ENCODE measurements around the gene CLPTM1L.
"Not testable (repeated sequence)": the region's sequence is repeated elsewhere in the genome, so short reads cannot be mapped to it uniquely, and the experiment has no call there.

The CLPTM1L gene

DNA sequence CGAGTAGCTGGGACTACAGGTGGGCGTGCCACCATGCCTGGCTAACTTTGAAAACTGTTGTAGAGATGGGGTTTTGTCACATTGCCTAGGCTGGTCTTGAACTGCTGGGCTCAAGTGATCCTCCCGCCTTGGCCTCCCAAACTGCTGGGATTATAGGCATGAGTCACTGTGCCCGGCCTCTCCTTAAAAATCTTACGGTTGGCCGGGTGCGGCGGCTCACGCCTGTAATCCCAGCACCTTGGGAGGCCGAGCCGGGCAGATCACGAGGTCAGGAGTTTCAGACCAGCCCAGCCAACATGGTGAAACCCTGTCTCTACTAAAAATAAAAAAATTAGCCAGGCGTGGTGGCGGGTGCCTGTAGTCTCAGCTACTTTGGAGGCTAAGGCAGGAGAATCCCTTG is 2.2 kb downstream of the CLPTM1L start:
- not testable (repeated sequence) for DNase-seq (ENCODE audit: low read depth, low spot score)

DNA sequence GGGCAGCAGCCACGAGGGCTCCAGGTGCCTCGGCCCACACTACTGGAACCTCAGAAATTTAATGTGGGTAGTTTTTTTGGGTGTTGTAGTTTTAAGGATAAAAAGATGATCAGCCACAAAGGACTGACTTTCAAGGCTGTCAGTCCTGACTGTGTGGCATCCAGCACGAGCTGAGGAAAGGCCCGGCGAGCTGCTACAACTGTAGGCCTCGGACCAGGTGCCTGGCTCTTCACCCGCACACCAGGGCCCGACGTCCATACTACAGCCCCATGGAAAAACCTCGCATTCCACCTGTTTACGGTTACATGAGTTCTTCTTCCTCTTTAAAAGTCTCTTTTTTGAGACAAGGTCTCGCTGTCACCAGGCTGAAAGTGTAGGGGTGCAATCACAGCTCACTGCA is 2.6 kb downstream of the CLPTM1L start:
- no peak for DNase-seq (ENCODE audit: low read depth, low spot score)

DNA sequence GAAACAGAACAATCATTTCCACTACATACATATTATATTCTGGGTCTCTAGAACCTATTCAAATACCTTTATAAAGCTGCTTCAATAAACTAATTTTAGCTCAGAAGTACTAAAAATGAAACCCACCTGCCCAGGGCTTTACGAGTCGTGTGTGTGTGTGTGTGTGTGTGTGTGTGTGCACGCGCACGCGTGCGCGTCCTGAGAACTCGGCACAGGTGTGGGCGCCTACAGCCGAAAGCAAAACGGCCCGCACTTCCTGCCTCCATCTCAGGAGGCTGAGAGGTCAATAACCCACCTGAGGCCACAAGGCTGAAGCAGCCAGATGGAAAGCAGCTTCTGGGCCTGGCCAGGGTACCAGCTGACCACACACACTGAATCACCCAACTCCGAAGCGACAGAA is 3.0 kb downstream of the CLPTM1L start:
- DNase-seq (ENCODE audit: low read depth, low spot score) = no peak

DNA sequence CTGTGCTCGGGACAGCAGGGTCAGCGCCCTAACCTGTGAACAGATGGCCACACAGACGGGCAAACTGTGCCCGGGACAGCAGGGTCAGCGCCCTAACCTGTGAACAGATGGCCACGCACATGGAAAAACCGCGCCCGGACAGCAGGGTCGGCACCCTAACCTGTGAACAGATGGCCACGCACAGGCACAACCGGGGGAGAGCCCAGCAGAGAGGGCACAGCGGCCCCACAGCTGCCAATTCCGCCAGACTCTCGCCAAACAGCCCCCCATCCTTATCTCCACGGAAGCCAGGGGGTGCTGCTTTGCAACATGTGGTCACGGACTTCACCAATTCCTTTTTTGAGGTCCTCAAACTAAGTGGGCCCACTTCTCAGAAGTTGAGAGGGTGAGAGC is 5.1 kb downstream of the CLPTM1L start:
- DNase-seq (ENCODE audit: low read depth, low spot score) = not testable (repeated sequence)

DNA sequence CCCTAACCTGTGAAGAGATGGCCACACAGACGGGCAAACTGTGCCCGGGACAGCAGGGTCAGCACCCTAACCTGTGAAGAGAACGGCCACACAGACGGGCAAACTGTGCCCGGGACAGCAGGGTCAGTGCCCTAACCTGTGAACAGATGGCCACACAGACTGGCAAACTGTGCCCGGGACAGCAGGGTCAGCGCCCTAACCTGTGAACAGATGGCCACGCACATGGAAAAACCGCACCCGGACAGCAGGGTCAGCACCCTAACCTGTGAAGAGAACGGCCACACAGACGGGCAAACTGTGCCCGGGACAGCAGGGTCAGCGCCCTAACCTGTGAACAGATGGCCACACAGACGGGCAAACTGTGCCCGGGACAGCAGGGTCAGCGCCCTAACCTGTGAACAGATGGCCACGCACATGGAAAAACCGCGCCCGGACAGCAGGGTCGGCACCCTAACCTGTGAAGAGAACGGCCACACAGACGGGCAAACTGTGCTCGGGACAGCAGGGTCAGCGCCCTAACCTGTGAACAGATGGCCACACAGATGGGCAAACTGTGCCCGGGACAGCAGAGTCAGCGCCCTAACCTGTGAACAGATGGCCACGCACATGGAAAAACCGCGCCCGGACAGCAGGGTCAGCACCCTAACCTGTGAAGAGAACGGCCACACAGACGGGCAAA is 5.6 kb downstream of the CLPTM1L start:
- DNase-seq (ENCODE audit: low read depth, low spot score) = not testable (repeated sequence)

DNA sequence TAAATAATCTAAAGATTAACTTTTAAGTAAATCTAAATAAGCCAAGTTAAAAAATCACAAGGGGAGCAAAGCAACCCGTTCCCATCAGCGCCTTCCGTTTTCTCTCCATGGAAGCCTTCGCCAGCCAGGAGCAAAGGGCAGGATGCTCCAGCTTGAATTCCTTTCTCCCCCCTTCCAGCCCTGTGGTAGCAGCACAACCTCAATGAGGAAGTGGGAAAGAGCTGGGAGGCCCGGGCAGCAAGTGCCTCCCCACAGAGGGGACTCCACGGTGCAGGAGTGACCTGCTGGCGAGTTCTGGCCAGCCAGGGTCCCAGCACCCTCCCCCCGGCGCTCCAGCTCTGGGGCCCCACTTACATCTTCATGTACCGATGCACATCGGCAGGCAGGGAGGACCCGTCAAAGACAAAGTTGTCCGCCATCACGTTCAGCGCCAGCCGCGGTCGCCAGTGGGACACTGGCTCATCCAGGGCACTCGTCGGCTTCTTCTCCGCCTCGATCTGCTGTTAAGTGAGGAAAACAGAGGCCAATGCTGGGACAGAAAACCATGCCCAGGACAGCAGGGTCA is 6.3 kb downstream of the CLPTM1L start:
- no peak for DNase-seq (ENCODE audit: low read depth, low spot score)

DNA sequence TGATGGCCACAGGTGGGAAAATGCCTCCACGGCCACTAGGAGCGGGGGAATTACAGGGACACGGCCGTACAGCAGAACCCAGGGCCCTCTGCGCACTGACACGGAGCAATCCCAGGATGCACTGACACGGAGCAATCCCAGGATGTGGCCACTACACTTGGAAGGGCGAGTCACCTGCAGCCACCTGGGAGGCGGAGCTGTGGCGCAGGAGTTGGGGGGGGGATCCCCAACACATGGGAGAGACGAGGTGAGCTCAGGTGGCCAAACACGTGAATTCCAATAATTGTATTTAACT is 6.8 kb downstream of the CLPTM1L start:
- DNase-seq (ENCODE audit: low read depth, low spot score) = no peak

DNA sequence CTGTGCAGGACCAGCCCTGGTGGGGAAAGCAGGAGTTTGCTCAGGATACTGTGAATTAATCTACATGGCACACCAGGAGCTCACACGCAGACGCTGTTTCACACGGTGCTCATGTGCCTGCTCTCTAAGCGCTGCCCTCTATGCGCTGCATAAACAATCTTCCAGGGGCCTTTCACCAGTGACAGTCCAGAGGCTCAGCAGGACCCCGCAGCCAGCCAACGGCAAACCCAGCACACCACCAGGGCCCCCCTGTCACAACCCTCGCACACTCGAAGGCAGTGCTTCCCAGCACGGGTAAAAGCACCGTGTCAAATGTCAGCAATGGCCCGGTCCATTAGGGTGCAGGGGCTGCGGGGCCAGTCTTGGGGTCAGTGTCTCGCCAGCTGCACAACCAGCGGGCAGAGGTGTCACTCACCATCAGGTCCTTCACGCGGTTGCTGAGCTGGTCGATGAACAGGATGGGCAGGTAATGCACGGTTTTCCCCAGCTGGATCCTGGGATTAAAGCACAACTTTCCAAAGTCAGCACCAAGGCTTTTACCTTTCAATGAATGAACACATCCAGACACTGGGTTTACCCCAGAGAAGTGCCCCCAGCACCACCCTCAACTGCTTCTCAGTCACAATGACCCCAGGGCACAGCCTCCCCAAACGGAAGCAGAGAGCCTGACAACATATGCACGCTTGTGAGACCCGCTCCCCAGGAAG is 7.3 kb downstream of the CLPTM1L start:
- no peak for DNase-seq (ENCODE audit: low read depth, low spot score)

DNA sequence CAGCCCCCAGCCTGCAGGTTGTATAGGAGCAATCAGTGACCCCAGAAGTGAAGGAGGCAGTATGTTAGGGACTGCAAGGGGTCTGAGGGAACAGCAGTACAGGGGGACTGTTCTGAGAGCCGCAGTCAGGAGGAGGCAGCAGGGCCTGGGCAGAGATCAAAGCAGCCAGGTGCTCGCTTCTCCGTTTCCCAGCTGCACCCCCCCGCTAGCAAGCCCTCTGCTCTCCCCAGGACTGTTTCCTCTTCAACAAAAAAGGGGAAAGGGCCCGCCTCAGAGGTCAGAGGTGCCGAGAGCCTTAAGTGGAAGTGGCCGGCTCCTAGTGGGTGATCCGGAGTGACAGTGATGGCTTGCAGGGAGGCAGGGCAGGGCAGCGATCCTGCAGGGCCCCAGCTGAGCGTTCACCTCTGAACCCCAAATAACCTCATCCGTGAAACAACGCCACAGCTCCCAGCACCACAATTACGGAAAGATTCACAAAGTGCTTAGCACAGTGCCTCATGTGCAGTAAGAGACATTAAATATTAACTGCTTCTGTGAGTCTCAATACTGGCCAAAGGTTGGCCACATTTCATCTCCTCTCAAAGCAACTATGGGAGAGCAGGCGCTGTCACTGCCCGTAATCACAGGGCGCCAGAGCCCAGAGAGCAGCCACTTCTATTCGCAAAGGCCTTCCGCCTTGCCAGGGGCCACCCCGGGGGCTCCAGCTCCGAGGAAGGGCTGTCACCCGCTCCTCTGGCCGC is 8.0 kb downstream of the CLPTM1L start:
- no peak for DNase-seq (ENCODE audit: low read depth, low spot score)

DNA sequence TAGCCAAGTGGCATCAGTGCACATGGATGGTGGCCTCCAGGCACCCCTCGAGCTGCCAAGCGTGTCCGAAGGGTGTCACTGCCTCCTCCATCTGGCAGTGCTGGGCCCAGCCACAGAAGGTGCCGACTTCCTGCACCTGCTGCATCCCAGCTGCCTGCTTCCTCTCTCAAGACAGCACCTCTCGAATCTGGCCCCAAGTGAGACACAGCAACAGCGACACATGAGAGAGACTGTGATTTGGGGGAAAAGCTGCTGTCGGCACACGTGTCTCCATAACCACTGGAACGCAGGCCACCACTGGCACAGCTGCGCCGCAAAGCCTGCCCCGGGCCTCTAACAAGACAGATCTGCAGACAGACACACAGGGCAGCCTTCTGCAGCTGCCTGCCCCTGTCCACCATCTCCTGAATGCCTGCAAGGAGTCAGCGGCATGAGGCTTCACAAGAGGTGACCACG is 8.8 kb downstream of the CLPTM1L start:
- no peak for DNase-seq (ENCODE audit: low read depth, low spot score)

DNA sequence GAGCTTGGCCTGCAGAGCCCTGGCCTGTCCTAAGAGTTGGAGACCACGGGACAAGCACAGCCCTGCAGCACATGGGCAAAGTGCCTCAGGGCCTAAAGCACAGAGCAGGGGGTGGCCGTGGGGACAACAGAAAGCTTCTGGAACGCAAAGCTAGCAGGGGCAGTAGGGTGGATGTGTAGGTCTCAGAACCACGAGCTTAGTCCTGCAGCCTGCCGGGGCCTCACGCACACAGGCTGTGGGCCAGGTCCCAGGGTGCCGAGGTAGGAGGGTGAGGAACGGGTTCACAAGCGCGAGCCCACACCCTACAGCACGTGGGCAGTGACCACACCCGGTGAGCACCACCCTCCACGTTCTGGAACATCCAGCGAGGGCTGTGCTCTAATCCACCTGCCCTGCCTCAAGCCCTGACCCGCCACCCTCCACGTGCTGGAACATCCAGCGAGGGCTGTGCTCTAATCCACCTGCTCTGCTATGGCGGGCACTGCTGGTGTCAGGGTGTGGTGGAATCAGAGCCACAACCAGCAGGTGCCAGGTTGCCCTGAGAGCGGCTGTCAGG is 9.3 kb downstream of the CLPTM1L start:
- no peak for DNase-seq (ENCODE audit: low read depth, low spot score)

DNA sequence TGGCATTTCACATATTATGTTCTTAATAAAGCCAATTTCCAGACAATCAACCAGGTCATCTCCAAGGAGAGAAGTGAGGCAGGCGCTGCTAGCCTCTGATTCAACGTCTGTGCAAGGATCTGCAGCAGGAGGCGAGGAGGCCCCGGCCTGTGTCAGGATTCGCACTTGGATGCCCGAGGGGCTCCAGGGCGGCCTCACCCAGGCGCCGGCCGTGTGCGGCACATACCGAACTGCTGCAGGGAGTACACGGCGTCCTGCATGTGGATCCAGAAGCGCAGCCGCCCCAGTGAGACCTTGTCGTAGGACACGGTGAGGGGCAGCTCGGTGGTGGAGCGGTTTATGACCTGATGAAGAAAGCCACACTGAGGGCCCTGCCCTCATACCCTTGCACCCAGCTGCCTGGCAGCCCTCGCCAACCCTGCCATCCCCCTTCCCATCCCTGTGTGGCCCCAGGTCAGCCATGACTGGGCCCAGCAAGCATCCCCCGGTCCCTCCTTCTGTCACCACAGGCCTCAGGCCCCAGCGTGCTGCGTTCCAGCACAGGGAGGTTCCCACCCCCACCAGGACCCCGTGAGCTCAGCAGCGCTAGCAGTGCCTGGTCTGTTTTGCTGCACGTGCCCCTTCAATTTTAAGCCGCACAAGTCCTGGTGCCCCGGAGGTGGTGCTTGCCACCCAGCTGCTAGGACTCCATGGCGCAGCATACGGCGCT is 9.9 kb downstream of the CLPTM1L start:
- no peak for DNase-seq (ENCODE audit: low read depth, low spot score)

DNA sequence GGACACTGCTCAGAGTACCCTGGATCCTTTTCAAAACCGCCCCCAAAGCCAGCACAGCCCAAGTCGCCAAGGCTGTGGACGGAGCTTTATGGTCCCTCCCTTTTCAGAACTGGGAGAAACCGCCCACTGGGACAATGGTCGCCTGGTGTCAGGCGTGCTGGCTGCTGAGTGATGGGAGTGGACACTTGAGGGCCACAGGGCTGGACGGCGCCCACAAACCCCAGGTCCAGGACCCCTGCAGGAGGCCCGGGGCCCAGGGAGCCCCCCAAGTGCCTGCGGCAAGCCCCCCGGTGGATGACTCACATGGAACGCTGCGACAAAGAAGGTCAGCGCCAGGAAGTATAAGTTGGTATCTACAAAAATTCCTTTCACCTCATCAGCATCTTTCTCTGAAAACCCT is 10.9 kb downstream of the CLPTM1L start:
- no peak for DNase-seq (ENCODE audit: low read depth, low spot score)

DNA sequence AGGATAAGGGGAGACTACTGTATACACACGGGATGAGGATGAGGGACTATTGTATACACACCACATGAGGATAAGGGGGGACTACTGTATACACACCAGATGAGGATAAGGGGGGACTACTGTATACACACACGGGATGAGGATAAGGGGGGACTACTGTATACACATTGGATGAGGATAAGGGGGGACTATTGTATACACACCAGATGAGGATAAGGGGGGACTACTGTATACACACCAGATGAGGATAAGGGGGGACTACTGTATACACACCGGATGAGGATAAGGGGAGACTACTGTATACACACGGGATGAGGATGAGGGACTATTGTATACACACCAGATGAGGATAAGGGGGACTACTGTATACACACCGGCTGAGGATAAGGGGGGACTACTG is 11.6 kb downstream of the CLPTM1L start:
- not testable (repeated sequence) for DNase-seq (ENCODE audit: low read depth, low spot score)

DNA sequence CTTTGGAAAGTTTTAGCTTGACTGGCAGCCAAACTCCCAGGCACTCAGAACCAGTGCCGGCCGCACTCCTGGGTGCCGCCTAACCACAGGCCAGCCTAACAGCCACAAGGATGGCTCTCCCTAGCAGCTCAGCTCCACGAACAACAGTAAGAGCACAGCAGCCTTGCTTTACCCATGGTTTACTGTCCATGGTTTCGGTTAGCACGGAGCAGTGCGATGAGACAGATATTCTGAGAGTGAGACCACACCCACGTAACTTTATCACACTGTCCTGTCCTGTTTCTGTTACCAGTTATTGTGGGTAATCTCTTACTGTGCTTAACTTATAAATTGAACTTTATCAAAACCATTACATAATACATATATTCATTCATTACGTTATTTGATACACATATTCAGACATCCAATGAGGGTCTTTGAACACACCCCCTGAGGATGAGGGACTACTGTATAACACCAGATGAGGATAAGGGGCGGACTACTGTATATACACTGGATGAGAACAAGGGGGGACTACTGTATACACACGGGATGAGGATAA is 12.4 kb downstream of the CLPTM1L start:
- DNase-seq (ENCODE audit: low read depth, low spot score) = no peak

DNA sequence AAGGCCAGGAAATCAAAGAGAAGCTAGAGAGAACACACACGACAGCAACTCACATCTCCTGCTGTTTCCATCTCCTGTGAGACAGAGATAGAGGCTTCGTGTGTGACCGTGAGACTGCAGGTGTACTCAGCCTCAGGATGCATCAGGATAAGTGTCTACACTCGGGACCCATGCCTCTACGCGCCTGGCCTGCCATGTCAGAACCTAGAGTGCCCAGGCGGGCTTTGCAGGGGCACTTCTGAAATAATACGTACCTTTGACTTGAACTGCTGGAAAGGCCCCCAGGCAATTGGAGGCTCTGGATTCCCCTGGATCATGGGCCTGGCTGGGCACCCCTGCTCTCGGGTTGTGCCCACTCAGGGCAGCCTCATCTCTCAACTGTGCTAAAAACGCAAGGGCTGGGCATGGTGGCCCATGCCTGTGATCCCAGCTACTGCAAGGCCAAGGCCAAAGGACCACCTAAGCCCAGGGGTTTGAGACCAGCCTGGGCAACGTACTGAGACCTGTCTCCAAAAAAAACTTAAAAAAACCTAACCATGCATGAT is 13.0 kb downstream of the CLPTM1L start:
- no peak for DNase-seq (ENCODE audit: low read depth, low spot score)

DNA sequence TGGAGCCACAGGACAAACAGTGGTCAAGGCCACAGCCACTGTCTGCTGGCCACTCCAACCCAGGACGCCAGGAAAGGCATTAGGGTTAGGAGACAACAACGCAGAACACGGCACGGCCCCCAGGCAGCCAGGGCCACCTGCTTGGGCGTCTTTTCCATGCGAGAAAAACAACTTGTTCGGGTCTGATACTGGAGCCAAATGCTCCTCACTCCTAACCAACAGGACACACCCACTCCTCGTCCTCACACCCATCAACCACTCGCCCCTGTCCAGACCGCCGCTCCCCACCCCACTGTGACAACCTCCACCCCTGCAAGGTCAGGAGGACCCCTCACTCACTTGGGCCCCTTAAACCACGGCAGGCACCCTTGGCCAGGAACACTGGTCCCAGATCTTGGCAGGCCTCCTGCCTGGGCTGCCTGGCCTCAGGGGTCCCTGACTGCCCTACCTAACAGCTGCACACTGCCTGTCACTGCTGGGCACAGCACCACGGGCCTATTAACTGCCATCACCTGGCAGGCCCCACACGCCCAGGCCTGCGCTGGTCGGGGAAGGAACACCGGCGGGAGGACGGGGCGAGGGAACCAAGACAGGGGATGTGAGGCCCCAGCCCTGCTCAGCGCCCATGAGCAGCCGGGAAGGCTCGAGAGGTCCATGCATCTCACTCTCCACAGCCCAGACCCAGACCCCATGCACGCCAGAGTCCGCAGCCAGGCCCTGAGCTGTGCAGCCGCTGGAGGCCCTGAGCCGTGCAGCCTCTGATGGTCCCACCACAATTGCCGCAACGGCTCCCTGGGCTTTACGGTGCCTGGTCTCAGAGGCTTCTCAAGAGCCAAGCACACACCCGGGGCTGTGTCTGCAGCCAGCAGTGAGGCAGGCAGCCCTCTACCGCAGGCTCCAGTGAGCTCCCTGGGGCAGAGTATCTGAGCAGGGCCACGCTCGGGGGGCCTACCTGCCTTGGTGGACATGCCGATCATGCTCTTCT is 13.8 kb downstream of the CLPTM1L start:
- DNase-seq (ENCODE audit: low read depth, low spot score) = no peak

DNA sequence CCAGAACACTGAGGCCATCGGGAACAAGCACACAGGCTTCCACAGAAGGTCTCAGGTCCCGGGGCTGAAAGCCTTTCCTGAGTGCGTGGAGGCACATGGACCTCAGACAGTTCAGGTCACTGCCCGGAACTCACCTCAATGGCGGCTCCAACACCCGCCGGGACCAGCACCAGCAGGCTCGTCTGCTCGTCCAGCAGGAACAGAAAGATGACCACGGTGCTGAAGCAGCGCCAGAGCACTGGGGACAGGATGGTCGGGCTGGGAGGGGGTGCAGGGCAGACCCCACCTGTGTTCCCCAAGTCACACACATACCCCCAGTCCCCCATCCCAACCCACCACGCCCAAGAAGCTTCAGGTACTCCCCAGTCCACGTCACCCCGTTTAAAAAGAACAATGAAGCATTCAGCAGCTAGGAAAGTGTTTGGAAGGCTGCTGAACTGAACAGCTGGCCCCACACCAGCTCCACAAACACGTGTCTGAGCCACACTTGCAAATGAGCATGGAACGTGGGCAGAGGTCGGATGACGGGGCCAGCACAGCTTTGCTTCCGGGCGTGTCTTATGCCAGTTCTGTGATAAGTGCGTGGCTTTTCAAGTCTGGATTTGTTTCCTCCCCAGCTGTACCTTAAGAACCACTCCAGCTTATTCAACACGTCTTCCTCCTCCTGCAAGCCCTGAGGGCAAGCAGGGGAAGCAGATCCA is 14.6 kb downstream of the CLPTM1L start:
- DNase-seq (ENCODE audit: low read depth, low spot score) = no peak

DNA sequence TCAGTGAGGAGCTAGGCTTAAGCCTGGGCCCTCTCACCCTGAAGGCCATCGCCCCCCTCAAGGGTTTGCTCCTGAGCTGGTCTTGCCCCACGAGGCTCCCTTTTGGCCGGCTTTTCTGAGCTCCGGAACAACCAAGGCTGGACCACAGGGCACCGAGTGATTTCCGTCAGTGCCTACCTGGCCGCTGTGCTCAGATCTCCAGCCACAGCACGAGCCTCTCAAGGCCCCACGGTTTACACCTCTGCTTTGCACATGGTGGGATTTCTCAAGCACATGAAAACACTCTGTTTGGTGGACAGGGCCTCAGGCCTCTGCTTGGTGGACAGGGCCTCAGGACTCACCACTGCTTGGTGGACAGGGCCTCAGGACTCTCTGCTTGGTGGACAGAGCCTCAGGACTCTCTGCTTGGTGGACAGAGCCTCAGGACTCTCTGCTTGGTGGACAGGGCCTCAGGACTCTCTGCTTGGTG is 15.8 kb downstream of the CLPTM1L start:
- DNase-seq (ENCODE audit: low read depth, low spot score) = no peak

All from astrocyte of the hippocampus (primary cell).